Measurements from ENCODE around the gene KRTAP12-2.
"Not testable (repeated sequence)": the region's sequence is repeated elsewhere in the genome, so short reads cannot be mapped to it uniquely, and the experiment has no call there.

- TF ChIP-seq CTCF, EP300, POLR2A (IDR thresholded peaks at IDR 0.05): not testable (repeated sequence)
Observed at GRCh38 chr21:44637851-44638348, 28.8 kb downstream of the KRTAP12-2 start.
